Activated effector memory CD4-positive, alpha-beta T cell treated with anti-CD3 and anti-CD28 coated beads, Interleukin-2, amount 50 U/mL, for 16 hours (primary cell): Measurements from ENCODE around the gene CHURC1.

ENCODE experiments used
- DNase-seq: peaks from one replicate; pipeline ENCODE4 v3.0.0-alpha.2; 2020

CHURC1 gene

DNA sequence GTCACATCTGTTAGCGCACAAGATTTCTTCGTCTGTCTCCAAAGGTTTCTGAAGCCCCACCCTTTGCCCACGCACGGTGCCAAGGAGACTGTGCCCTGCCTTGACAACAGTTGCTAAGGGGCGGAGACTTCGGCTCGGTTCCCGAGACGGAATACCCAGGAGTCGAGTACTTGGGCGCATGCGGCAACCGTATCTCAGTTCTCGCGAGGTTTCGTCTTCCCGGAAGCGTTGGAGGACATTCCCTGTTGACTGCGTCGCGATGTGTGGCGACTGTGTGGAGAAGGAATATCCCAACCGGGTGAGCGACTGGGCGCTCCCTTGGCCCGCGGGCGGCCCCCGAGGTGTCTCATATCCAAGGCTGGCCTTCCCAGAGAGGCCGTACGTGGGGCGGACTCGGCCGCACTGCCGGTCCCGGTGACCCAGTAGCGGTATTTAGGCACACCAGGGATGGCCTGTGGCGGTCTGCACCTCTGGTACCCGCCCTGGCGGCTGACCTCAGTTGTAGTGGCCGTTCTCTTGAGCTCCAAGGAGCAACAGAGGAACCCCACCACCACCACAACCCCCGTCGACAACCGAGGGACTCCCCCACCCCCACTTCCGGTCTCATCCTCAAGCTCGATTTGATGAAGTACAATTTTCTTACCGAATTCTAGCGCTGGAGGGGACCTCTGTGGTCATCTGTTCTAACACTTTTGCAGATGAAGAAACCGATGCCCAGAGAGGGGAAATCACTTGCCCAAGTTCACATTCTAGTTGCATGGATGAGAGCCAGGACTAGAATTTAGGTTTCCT is at the start of gene CHURC1:
CHURC1 (plus strand) TSS at position 219 of the 792 bp plus-strand sequence; CDS start at position 260, 41 bp downstream.
- peak; percentile 98 for DNase-seq

DNA sequence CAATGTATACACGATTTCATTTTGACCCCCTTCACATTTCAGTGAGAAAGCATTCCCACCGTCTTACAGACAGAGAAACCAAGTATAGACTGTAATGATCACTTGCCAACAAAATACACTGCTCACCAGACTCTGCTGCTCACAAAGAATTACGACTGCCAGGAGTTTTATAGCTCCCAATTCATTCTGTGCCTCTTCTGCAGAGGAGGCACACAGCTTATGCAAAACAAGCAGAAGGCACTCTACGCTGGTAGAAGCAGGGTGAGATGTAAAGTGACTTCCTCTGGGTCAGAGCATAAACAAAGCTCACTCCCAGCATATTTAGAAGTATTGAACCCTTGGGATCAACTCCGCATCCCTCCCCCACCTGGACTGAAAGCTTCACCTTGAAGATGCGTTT is 49.1 kb upstream of the CHURC1 start:
- DNase-seq = no peak

DNA sequence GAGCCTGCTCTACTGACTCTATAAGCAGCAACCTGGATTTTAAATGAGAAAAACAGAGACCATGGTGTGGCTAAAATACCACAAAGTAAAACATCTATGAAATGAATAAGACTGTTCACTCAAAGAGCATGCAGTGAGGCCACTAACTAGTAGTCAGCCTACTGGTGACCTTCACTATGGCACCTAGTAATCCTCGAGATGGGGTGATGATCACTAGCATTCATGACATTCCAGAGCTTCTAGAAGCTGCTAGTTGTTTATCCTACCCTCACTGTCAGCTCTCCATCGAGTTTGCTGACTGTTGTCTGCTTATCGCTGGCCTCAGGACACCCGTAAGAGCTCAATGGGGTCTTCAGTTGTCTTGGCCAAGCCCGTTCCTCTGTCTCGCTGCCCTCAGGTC is 48.3 kb upstream of the CHURC1 start:
- DNase-seq = no peak

DNA sequence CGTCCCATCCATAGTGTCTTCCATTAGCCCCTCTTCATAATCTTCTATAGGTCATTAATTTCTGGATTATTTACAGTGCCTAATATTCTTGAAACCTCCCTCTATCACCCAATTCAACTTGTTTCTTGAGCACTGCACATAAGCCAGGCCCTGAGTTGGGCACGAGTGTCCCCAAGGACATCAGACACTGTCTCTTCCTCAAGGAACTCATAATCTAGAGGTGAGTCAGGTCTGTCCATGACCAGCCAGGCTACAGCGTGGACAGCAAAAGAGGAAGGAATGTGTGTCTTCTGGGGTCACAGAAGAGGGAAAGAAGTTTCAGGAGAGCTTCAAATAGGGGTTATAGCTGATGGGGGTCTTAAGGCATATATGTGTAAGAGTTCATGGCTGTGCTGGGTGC is 47.1 kb upstream of the CHURC1 start:
- DNase-seq = no peak

DNA sequence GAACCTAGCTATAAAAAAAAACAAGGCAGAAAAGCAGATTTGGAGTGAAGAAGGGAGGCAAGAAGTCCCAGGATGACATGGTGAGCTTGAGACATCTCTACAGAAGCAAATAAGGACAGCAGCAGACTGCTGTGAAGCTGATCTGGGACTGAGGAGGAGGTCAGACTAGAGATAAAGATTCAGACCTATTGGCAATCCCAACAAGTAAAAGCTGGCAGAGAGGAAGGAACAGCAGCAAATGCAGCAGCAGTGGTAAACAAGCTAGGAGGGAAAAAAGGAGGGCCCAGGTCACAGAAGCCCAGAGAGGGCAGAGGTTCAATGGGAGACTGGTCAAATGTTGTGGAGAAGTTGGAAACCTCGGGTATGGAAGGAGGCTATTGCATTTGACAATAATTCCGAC is 45.9 kb upstream of the CHURC1 start:
- DNase-seq = no peak

DNA sequence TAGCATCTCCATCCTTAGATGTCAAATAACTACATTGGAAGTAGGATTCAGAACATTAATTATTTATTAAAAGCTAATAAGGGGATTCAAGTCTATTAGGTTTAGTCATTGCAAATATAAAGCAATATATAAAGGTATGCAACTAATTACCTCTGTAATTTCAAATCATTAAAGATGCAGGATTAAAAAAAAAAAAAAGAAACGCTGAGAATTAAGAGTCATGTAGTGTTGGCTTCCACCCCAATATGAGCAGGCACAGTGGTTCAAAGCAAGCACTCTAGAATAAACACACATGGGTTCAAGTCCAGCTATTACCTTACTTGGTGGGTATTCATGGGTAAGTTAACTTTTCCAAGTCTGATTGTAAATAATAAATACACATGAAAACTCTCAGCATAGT is 45.4 kb upstream of the CHURC1 start:
- DNase-seq = no peak

DNA sequence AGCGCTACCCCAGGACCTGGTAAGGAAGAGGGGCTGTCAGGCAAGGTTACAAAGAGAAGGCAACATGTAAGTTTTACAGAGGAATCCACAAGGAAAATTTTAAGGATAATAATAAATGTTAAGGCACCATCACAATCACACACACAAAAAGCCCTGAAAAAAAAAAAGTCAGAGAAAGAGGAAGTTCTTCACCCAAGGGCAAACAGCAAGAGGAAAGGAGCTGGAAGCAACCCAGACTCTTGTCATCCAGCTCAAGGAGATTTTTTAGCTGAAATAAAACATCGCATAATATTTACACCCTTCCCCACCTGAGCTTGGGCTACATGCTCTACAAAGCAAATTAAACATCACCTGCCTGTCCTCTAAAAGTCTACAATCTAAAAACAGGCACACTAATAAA is 44.1 kb upstream of the CHURC1 start:
- no peak for DNase-seq

DNA sequence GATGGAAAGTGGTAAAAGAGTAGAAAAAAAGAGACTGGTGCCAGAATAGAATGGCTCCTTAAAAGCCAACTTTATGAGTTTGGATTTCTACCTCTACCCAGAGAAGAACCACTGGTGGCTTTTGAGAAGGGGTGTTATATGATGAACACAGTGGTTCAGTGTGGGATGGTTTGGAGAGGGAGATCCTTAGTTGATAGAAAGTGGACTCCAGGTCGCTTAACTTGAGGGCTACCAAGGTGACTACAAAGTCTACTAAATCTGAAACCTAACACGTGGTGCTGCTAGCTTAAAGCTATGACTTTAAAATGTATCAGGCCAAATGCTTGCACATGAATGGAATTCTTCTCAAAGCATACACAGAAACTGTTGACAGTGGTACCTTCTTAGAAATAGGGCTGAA is 42.9 kb upstream of the CHURC1 start:
- DNase-seq = no peak

DNA sequence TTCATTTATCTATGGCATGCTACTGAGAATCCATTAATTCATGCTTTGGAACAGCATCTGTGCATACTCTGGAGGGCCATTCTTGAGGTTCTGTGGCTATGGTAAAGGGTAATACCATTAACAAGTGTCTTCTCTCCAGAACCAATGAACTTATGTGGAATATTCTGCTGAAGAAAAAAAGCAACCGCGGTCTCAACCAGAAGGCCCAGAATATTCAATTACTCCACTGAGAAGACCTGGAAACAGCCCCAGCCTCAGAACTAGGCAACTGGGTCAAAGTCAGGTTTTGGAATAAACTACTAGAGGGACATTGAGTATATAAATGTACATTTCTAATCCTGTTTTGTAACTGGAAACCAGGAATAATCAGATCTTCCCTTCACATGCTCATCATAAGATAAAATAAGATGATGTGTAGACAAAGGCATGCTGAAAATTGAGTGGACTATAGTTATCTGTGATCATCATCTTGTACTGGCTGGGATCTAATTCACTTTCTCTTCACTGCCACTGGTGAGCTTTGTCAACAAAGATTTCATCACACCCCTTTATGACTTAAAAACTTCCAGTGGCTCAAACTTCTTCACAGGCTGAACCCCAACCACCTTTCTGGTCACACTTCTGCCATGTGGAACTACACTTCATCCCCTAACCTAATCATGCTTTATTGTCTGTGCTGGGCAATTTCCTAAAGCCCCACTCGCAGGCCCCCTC is 40.6 kb upstream of the CHURC1 start:
- DNase-seq = no peak

DNA sequence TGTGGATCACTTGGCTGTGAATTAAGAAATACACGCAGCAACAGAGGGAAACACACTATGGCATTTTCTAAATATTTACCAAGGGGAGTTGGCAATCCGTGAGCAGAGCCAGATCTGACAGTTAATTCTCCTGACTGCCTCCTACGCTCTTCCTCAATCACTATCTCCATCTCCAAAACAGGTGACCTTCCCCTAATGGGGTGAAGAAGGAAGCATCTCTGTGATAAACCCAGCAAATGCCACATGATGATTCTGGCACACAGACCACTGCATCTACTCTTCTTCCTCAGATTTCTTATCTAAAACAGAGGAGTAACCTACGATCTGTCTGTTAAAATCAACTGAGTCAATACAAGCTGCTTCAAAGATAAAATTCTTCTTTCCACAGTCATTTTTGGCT is 38.9 kb upstream of the CHURC1 start:
- DNase-seq = no peak

DNA sequence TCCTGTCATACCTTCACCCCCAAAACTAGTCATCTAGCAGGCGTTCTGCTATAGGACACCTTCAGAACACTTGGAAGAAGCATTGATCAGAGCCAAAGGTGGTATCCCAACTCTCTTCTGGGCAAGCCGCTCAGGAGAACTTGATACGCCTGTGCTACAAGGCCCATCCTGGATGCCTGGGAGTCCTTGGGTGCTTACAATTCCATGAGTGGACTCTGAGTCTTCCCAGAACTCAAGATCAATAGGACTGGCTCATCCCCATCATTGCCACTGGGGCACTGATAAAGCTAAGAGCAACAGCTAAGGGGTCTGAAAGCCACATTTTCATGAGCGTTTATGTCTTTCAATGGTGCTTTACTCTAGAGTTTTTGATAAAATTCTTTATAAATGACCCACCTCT is 36.4 kb upstream of the CHURC1 start:
- DNase-seq = no peak

DNA sequence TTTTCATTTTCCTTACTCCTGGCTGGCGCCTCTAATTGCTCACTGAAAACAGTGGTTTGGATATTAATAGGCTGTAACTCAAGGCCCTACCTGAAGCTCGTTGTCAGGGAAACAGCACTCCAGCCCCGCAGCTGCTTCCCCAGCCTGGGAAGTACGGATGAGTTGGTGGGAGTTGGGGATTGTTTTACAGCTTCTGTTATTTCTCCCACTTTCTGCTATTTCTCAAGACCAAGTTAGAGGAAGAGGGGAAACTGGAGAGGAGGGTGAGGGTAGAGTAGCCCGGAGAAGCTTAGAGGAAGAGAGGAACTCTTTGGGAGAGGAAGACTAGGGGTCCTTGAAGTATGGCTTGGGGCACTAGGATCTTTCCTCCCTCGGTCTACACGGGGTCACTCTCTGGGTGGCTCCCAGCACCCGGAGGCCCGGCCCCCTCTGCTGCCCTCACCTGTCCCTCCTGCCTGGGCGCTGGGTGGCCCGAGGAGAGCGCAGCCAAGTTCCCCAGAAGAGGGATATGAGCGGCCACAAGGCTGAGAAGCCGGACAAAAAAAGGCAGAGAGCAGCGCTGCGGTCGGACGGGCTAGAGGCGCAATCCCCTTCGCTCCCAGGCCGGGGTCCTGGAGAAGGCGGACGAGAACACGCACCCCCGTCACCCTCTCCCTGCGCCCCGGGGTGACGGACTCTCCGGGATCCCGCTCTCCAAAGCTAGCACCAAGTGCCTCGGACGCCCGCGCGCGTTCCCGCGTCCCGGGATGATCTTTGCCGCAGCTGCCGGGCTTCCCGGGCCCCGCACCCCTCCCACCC is 35.2 kb upstream of the CHURC1 start:
- no peak for DNase-seq

DNA sequence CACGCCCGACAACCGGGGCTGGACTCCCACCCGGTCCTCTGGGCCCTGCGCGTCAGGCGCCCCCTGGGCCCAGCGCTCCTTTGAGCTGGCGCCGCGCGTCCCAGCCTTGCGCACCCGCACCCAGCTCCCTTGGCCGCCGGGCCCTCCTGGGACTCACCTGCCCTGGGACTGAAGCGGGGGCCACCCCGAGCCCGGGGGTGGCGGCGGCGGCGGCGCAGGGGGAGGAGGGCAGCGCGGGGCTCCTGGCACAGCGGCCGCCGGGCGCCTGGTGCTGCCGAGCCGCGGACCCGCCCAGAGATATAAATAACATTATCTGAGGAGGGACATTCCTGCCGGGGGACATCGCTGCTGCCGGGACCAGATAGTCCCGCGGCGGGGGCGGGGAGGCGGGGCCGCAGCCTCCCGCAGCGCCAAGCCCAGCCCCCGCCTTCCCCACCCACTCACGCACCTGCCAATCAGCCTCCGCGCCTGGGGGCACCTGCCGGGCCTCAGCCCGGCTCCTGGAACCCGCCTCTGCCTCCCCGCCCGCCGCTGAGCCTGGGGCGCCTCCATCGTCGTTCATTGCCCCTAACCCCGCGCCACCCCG is 34.5 kb upstream of the CHURC1 start, which contains the start of gene SPTB:
SPTB (minus strand) TSS at position 273 of the 586 bp plus-strand sequence. CDS start 56,813 bp downstream, outside the sequence.
- peak; percentile 87 for DNase-seq

DNA sequence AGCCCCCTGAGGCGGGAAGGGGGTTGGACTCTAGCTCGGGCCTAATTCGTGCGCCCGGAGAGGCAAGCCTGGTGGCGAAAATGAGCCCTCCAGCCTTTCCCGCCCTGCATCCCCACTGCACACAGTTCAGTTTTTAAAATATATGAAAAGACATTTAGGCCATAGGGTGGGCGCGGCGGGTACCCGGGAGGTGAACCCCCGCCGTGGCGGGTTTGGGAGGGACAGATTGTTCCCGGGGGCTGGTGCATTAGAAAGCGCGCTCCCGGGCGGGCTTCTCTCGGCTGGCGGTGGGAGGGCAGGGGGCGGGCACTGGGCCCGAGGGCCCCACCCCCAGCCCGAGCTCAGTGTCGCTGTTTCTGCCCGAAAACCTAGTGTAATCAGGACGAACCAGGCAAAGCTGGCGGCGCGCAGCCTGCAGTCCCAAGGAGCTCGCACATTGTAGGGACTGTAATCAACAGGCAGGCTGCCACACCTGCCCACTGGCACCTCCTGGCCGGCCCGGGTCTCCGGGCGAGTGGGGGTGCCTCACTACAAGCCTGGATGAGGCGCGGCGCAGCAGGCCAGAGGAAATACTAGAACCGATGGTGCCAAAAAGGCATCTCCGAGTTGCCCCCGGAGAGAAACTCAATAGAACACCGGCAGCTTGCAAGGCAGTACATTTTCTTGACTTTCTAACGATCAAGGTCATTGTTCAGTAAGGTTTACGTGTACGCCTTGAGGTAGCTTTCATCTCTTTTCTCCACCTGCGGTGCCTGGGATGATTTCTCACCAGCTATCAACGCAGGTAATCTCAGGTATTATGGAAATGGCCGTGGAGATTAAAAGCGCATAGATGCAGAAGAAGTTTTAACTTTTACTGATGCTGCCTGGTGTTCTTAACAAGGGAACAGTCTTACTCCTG is 33.8 kb upstream of the CHURC1 start:
- DNase-seq = peak; percentile 84

DNA sequence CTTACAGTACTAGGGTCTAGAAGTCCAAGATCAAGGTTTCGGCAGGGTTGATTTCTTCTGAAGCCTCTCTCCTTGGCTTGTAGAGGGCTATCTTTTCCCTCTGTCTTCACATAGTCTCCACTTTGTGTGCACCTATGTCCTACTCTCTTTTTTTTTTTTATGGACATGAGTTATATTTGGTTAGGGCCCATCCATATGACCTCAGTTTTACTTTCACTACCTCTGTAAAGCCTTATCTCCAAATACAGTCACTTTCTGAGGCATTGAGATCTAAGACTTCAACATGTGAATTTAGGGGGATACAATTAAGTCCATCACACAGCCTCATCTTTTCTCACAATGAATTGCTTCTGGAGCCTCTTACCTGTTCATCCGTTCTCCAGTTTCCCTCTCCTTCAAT is 28.7 kb upstream of the CHURC1 start:
- no peak for DNase-seq

DNA sequence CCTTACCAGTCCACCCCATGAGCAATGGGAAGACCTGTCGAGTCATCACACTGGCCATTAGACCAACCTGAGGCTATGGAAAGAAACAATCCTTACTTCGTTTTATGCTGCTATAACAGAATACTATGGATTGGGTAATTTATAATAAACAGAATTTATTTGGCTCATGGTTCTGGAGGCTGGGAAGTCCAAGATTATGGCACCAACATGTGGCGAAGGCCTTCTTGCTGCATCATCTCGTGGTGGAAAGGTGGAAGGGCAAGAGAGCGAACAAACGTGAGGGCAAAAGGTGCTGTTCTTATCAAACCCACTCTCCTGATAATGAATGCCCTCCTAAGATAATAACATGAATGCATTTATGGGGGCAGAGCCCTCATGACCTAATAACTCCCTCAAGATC is 24.9 kb upstream of the CHURC1 start:
- no peak for DNase-seq

DNA sequence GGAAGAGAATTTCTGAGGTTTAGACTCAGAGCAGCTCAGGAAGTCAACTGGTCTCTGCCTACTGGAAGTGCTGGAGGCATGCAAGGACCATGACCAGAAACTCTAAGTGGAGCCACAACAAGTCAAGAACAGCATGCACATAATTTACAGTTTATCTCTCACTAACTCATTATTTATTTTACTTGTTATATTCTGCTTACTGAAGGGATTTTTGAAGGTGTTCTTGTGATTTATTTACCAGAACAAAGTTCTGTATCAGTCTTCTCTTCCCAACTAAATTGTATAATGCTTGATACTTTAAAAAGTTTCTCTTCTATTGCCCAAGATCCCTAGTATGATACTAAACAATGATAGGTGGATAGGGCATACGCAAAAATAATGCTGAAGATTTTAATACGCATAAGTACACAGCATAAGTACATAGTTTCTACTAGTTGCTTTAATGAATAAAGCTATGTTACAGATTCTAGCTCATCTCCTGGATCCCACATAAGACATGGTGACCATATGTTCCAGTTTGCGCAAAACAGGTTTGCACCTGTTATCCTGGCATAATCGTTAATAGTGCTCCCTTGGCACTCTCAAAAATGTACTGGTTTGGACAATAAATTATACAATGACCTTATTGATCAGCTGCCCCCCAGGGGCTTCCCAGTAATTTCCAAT is 22.9 kb upstream of the CHURC1 start:
- no peak for DNase-seq

DNA sequence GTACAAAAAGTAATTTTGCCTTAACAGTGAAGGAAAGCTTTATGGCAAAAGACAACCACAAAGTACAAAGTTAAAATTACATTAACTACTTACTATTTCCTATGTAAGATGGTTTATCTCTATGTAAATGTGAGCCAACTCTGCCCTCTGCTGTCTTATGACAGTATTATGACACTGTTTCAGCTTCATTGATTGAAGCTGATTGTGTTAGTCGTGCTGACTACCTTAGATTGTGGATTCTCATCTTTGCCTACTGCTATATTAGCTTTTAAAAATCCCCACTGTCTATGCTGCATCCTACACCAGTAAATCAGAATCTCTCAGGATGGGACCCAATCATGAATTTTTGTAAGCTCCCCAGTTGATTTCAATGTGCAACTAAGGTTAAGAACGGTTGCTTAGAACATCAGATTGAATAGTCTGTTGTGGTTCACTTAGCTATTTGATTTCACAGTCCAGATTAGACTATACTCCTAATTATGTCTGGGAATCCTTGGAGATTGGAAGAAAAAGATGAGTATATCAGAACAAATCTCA is 22.3 kb upstream of the CHURC1 start:
- DNase-seq = no peak

DNA sequence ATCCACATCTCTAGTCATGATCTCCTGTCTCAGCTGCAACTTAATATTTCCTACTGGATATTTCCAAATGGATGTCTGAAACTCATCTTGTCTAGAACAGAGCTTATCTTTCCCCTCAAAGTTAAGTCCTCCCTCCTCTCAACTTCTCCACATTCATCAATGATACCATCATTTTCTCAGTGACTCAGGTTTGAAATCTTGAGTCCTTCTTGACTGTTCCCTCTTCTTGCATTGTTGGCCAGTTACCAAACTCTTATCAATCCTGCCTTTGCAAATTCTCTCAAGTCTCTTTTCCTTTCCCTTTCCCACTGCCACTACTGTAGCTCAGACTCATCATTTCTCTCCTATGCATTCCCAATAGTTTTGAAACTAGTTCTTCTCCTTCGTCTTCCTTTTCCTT is 14.3 kb upstream of the CHURC1 start:
- no peak for DNase-seq

DNA sequence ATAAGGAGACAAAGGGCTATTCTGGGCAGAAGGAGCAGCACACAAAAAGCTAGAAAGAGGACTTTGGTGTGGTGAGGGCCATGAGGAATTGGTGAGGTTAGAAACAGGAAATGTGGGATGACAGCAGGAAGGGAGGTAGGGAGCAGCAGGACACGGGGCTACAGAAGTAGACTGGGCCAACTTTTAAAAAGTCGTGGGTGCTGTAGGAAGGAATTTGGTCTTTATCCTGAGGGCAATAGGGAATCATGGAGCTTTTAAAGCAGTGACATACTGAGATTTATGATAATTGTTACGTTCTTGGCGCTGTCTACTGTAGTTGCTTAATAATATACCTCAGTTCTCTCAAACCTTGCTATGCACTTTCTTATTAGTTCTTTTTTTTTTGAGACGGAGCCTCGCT is 8.2 kb upstream of the CHURC1 start:
- no peak for DNase-seq

DNA sequence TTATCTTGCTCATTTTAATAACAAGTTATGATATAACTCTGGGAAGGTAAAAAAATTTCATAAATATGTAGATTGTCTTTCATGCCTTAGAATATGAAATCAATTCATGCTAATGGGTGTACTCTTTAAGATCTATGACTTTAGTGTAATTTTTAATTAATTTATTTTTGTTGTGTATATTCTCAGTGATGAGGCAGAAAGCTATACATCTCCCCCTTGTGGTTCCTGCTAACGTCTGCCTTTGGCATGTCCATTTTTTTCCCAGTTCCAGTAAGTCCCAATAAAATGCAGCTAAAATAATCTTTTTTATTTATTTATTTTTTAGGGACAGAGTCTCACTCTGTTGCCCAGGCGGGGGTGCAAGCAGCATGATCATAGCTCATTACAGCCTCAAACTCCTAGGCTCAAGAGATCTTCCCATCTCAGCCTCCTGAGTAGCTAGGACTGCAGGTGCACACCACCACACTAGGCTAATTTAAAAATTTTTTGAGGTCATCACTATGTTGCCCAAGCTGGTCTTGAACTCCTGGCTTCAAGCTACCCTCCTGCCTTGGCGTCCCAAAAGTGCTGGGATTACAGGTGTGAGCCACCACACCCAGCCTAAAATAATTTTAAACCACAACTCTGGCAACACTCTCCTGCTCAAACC is 3.3 kb upstream of the CHURC1 start:
- DNase-seq = no peak
